A549 (cell line): ENCODE data around the gene SLC38A2.

ENCODE experiments used
- BHLHE40 ChIP-seq: IDR thresholded peaks from 2 replicates; pipeline ENCODE4 v1.6.1; 2012; ENCODE audit warnings: low read depth, low read length, inconsistent platforms
- EHMT2 ChIP-seq: fragments of 200-600 bp; sonication (generic); IDR thresholded peaks from 2 replicates; pipeline ENCODE4 v1.6.1; 2016; ENCODE audit warnings: antibody characterized with exemption, low read depth, mild to moderate bottlenecking, moderate library complexity
- EP300 ChIP-seq, 2 experiments: fragments of >200 bp; sonication (Bioruptor Twin); formaldehyde crosslinking; IDR thresholded peaks; 2 replicates in 1 of 2; 3 replicates in 1 of 2; pipeline ENCODE4 v1.6.1; 2016 to 2017
- FOSL2 ChIP-seq, 2 experiments: fragments of 450-650 bp in 1 of 2; fragments of >200 bp in 1 of 2; sonication (Bioruptor Twin) in 1 of 2; formaldehyde crosslinking; IDR thresholded peaks; 2 replicates each; pipeline versions ENCODE4 v1.5.0 to v1.6.1; 2016 to 2020; ENCODE audit warnings: mild to moderate bottlenecking in 1 of 2, moderate library complexity in 1 of 2
- HOXB13 ChIP-seq: fragments of 250-450 bp; sonication (Bioruptor Pico); IDR thresholded peaks from 2 replicates; pipeline ENCODE4 v1.5.0; 2020; ENCODE audit warnings: low read depth, mild to moderate bottlenecking, moderate library complexity
- NR3C1 ChIP-seq: fragments of >200 bp; sonication (Bioruptor Twin); formaldehyde crosslinking; IDR thresholded peaks from 3 replicates; pipeline ENCODE4 v1.6.1; 2017
- POLR2A ChIP-seq: IDR thresholded peaks from 2 replicates; pipeline ENCODE4 v1.6.1; 2012; ENCODE audit warnings: mild to moderate bottlenecking, low read length
- RARB ChIP-seq: fragments of 250-450 bp; sonication (Bioruptor Pico); IDR thresholded peaks from 2 replicates; pipeline ENCODE4 v1.8.0; 2021; ENCODE audit warnings: mild to moderate bottlenecking, moderate library complexity
- TFCP2L1 ChIP-seq: fragments of 250-450 bp; sonication (Bioruptor Pico); IDR thresholded peaks from 2 replicates; pipeline ENCODE4 v1.5.0; 2021; ENCODE audit warnings: mild to moderate bottlenecking
- TF ChIP-seq, protein P1 (sequence below): fragments of >200 bp; sonication (Bioruptor Twin); formaldehyde crosslinking; IDR thresholded peaks from 3 replicates; pipeline ENCODE4 v1.5.1; 2016
- TF ChIP-seq, protein P2 (sequence below): fragments of 450-650 bp; IDR thresholded peaks from 2 replicates; pipeline ENCODE4 v1.6.1; 2014; ENCODE audit warnings: antibody characterized with exemption
- TF ChIP-seq, protein P3 (sequence below): fragments of >200 bp; sonication (Bioruptor Twin); formaldehyde crosslinking; IDR thresholded peaks from 3 replicates; pipeline ENCODE4 v1.6.1; 2016

DNA sequence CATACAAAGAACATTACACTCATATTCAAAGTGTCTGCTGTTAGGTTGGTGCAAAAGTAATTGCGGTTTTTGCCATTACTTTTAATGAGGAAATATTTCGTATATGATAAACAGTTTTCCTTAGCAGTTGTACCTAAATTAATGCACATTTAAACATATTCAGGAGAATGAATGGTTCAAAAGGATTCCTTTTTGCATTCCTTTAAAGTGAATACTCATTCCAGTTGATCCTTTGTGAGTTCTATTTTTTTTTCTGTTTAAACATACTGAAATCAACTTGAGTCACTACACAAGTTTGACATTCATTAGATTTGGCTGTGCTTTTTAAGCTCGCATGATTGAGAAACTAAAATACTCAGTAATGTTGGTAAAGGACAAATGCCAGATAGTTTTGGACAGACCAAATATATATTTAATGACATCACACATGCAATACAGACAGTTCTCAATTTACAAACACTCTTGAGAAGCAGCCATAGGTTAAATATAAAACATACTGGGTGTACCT is 13.8 kb upstream of the SLC38A2 start:
- TF ChIP-seq POLR2A: no peak
- TF ChIP-seq, protein P1, sequence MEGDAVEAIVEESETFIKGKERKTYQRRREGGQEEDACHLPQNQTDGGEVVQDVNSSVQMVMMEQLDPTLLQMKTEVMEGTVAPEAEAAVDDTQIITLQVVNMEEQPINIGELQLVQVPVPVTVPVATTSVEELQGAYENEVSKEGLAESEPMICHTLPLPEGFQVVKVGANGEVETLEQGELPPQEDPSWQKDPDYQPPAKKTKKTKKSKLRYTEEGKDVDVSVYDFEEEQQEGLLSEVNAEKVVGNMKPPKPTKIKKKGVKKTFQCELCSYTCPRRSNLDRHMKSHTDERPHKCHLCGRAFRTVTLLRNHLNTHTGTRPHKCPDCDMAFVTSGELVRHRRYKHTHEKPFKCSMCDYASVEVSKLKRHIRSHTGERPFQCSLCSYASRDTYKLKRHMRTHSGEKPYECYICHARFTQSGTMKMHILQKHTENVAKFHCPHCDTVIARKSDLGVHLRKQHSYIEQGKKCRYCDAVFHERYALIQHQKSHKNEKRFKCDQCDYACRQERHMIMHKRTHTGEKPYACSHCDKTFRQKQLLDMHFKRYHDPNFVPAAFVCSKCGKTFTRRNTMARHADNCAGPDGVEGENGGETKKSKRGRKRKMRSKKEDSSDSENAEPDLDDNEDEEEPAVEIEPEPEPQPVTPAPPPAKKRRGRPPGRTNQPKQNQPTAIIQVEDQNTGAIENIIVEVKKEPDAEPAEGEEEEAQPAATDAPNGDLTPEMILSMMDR: no peak
- peak; percentile 86 to 87; a peak in 2 of 5 replicates for TF ChIP-seq EP300 (IDR thresholded peaks at IDR 0.05)
- TF ChIP-seq EHMT2: no peak
- no peak for TF ChIP-seq NR3C1
- no peak for TF ChIP-seq BHLHE40
- TF ChIP-seq FOSL2 (IDR thresholded peaks at IDR 0.05): peak; percentile 82
- TF ChIP-seq FOSL2 (CRISPR knock-in tag; IDR thresholded peaks at IDR 0.05): peak; percentile 90
- TF ChIP-seq HOXB13 (CRISPR knock-in tag): no peak
- TF ChIP-seq, protein P2, sequence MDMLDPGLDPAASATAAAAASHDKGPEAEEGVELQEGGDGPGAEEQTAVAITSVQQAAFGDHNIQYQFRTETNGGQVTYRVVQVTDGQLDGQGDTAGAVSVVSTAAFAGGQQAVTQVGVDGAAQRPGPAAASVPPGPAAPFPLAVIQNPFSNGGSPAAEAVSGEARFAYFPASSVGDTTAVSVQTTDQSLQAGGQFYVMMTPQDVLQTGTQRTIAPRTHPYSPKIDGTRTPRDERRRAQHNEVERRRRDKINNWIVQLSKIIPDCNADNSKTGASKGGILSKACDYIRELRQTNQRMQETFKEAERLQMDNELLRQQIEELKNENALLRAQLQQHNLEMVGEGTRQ: no peak
- TF ChIP-seq RARB (CRISPR knock-in tag): no peak
- TF ChIP-seq, protein P3, sequence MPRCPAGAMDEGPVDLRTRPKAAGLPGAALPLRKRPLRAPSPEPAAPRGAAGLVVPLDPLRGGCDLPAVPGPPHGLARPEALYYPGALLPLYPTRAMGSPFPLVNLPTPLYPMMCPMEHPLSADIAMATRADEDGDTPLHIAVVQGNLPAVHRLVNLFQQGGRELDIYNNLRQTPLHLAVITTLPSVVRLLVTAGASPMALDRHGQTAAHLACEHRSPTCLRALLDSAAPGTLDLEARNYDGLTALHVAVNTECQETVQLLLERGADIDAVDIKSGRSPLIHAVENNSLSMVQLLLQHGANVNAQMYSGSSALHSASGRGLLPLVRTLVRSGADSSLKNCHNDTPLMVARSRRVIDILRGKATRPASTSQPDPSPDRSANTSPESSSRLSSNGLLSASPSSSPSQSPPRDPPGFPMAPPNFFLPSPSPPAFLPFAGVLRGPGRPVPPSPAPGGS: peak; percentile 86; the same call in 1 of the 3 replicates
- no peak for TF ChIP-seq TFCP2L1 (CRISPR knock-in tag)
